ENCODE data around the gene TEX13B.
A peak's percentile ranks its signal among the peaks of the same experiment; 100 is the strongest.
"Not testable (repeated sequence)": the region's sequence is repeated elsewhere in the genome, so short reads cannot be mapped to it uniquely, and the experiment has no call there.

The TEX13B gene

GRCh38 chrX:107979534-107979933, 2.6 kb downstream of the TEX13B start:
- H3K4me3 ChIP-seq (ENCODE audit: low read length): no peak overlapping the region
- no peak for TF ChIP-seq CTCF (conservative IDR thresholded peaks at IDR 0.05; ENCODE audit: low read length)
- no peak for DNase-seq (ENCODE audit: low read depth)

- TF ChIP-seq CTCF (conservative IDR thresholded peaks at IDR 0.05; ENCODE audit: low read length): peak; percentile 61
- H3K4me3 ChIP-seq (ENCODE audit: low read length): no peak overlapping the region
- DNase-seq (ENCODE audit: low read depth): peak; percentile 36
Measured at GRCh38 chrX:107978707-107979307, 3.4 kb downstream of the TEX13B start.

GRCh38 chrX:107978071-107978470, 4.1 kb downstream of the TEX13B start:
- no peak overlapping the region for H3K4me3 ChIP-seq (ENCODE audit: low read length)
- TF ChIP-seq CTCF (conservative IDR thresholded peaks at IDR 0.05; ENCODE audit: low read length): no peak

GRCh38 chrX:107971636-107972035, 10.5 kb downstream of the TEX13B start:
- TF ChIP-seq CTCF (conservative IDR thresholded peaks at IDR 0.05; ENCODE audit: low read length): no peak

More at GRCh38 chrX:107978071-107978470, 4.1 kb downstream of the TEX13B start:
- DNase-seq (ENCODE audit: low read depth): no peak

GRCh38 chrX:107970073-107970472, 12.1 kb downstream of the TEX13B start:
- no peak overlapping the region for H3K4me3 ChIP-seq (ENCODE audit: low read length)
- no peak for TF ChIP-seq CTCF (conservative IDR thresholded peaks at IDR 0.05; ENCODE audit: low read length)
- no peak for DNase-seq (ENCODE audit: low read depth)

More at GRCh38 chrX:107971636-107972035, 10.5 kb downstream of the TEX13B start:
- H3K4me3 ChIP-seq (ENCODE audit: low read length): no peak overlapping the region
- DNase-seq (ENCODE audit: low read depth): no peak

- TF ChIP-seq CTCF (conservative IDR thresholded peaks at IDR 0.05; ENCODE audit: low read length): no peak
- no peak for DNase-seq (ENCODE audit: low read depth)
- H3K4me3 ChIP-seq (ENCODE audit: low read length): no peak overlapping the region
Measured at GRCh38 chrX:107968623-107969022, 13.5 kb downstream of the TEX13B start.

GRCh38 chrX:107955337-107955736, 26.8 kb downstream of the TEX13B start:
- DNase-seq (ENCODE audit: low read depth); H3K4me3 ChIP-seq (ENCODE audit: low read length): not testable (repeated sequence)

All from AG10803 (cell line).